NT2/D1 (cell line): ENCODE measurements around the gene DUSP15.

Source experiments
- SUZ12 ChIP-seq: IDR thresholded peaks from 2 replicates; pipeline ENCODE4 v1.6.1; 2011; ENCODE audit not compliant: insufficient read length, insufficient read depth; ENCODE audit errors: extremely low read depth
- YY1 ChIP-seq: IDR thresholded peaks from 2 replicates; pipeline ENCODE4 v1.6.1; 2011; ENCODE audit not compliant: insufficient read length, insufficient read depth
- ZNF274 ChIP-seq: IDR thresholded peaks from 2 replicates; pipeline ENCODE4 v1.6.1; 2011; ENCODE audit warnings: mild to moderate bottlenecking, low read depth, low read length

DNA sequence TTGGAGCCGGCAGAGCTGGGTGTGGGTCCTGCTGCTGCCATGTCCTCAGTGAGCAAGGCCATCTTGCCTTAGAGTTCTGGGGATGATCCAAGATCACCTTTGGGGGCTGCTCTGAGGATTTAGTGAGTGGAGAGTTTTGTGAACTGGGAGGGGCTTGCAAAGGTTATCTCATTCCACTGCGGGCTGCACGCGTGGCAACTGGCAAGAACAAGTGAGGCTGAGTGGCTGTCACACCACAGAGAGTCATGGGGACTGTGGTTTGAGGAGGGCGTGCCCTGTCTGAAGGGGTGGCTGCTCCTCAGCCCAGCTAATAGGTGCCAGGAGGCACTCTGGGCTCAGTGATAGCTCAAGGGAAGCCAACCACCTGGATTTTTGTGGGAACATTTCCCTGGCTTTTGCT lies 37.7 kb upstream of the DUSP15 start:
- TF ChIP-seq YY1 = no peak
- TF ChIP-seq ZNF274 = no peak
- TF ChIP-seq SUZ12 = no peak
